Measurements from ENCODE around the gene GALNT1.

GRCh38 chr18:35658112-35658511, 76.6 kb downstream of the GALNT1 start:
- TF ChIP-seq HOXA7 (CRISPR knock-in tag; IDR thresholded peaks at IDR 0.05) = no peak
- TF ChIP-seq CTCF (IDR thresholded peaks at IDR 0.05) = no peak
- no peak for TF ChIP-seq POLR2AphosphoS2 (conservative IDR thresholded peaks at IDR 0.05; ENCODE audit: low read length)
- TF ChIP-seq MAX (IDR thresholded peaks at IDR 0.05) = no peak
- no peak for TF ChIP-seq RNF2 (IDR thresholded peaks at IDR 0.05; ENCODE audit: borderline replicate concordance, low read depth)
- TF ChIP-seq RAD21 (conservative IDR thresholded peaks at IDR 0.05 in 1 of 2, IDR thresholded peaks at IDR 0.05 in 1 of 2) = no peak
